Natural killer cell (primary cell): Measurements from ENCODE around the gene GHRHR. TPM values are rescaled to one million over a fixed set of nuclear protein-coding genes. Genes with fewer than 3 reads are reported as not detected.

Experiments
- ATAC-seq, 3 donors: fragments of 150-1000 bp in 2 of 3; fragments of 200-7000 bp in 1 of 3; cut with Tn5 transposase; 1 replicate in 1 of 3; 2 replicates in 2 of 3; pipeline ENCODE4 v1.10.0; 2021; ENCODE audit warnings: mild to moderate bottlenecking in 2 of 3, moderate library complexity in 2 of 3
- DNase-seq, 2 donors: peaks; one replicate each; pipeline versions ENCODE4 v3.0.0 to v3.0.0-alpha.2; 2013 to 2021; ENCODE audit warnings: mixed read lengths in 1 of 2
- H3K27ac ChIP-seq: one replicate; pipeline ENCODE4 v1.5.1; 2013; ENCODE audit warnings: mild to moderate bottlenecking, low read length
- H3K27me3 ChIP-seq: one replicate; pipeline ENCODE4 v1.6.1; 2013; ENCODE audit warnings: low read length; ENCODE audit not compliant: control insufficient read depth, insufficient read depth
- H3K36me3 ChIP-seq: one replicate; pipeline ENCODE4 v1.6.1; 2013; ENCODE audit warnings: low read length; ENCODE audit not compliant: control insufficient read depth, insufficient read depth
- H3K4me1 ChIP-seq: one replicate; pipeline ENCODE4 v1.6.1; 2013; ENCODE audit warnings: low read length; ENCODE audit not compliant: control insufficient read depth, insufficient read depth
- H3K4me3 ChIP-seq: one replicate; pipeline ENCODE4 v1.5.1; 2013; ENCODE audit warnings: low read length
- H3K9me3 ChIP-seq: one replicate; pipeline ENCODE4 v1.6.1; 2013; ENCODE audit warnings: low read length; ENCODE audit not compliant: control insufficient read depth, insufficient read depth
- H3K27ac Mint-ChIP-seq, 2 donors: one replicate each; pipeline ENCODE4 v1.8.0; 2022; ENCODE audit warnings: mild to moderate bottlenecking in 2 of 2, mixed read lengths in 2 of 2, moderate library complexity in 1 of 2
- H3K27me3 Mint-ChIP-seq, 2 donors: one replicate each; pipeline ENCODE4 v1.8.0; 2022; ENCODE audit warnings: low read depth in 2 of 2, mixed read lengths in 2 of 2
- H3K36me3 Mint-ChIP-seq: one replicate; pipeline ENCODE4 v1.8.0; 2022; ENCODE audit warnings: mixed read lengths
- H3K4me1 Mint-ChIP-seq, 2 donors: one replicate each; pipeline ENCODE4 v1.8.0; 2022; ENCODE audit warnings: mixed read lengths in 2 of 2
- H3K4me3 Mint-ChIP-seq: one replicate; pipeline ENCODE4 v1.8.0; 2022; ENCODE audit warnings: mild to moderate bottlenecking, moderate library complexity, mixed read lengths
- H3K9me3 Mint-ChIP-seq, 2 donors: one replicate each; pipeline ENCODE4 v1.8.0; 2022; ENCODE audit warnings: mixed read lengths in 2 of 2
- CTCF ChIP-seq: fragments of 200-600 bp; IDR thresholded peaks from one replicate; pipeline ENCODE4 v1.8.0; 2022; ENCODE audit warnings: antibody characterized with exemption
- WGBS: methylation state at CpG from one replicate; pipeline ENCODE4 v1.1.7; 2013; ENCODE audit warnings: missing lambda C conversion rate; ENCODE audit not compliant: insufficient coverage; 5-methylcytosine and 5-hydroxymethylcytosine counted together
- intact Hi-C: fragments of 100-400 bp; cut with micrococcal nuclease; formaldehyde crosslinking; loops from one replicate; pipeline ENCODE4 v1.14.2; 2022
- total RNA-seq, 4 donors: library from RNA; stranded (reverse); fragments of 120-200 nt in 1 of 4; gene quantifications; one replicate each; pipeline versions ENCODE4 v1.2.3 to v1.2.4, GENCODE V29; 2013 to 2022

GHRHR gene
- total RNA-seq, 3 donors from 2014 or later (not counting 1 experiment from before 2014, with no cell fraction given) = not detected

GRCh38 chr7:30932562-30932961, 31.2 kb upstream of the GHRHR start:
- Histone ChIP-seq H3K4me3 (no peak overlapping the region), H3K36me3 (no peaks in the 10 kb centered on the region), H3K27ac (no peak overlapping the region), H3K4me1 (no peaks in the 10 kb centered on the region), H3K9me3 (no peaks in the 10 kb centered on the region), H3K27me3 (no peaks in the 10 kb centered on the region)
- no peak for TF ChIP-seq CTCF
- H3K9me3 Mint-ChIP-seq = no peaks in the 10 kb centered on the region
- H3K27me3 Mint-ChIP-seq = peaks cover 3 to 7% of the 10 kb centered on the region in 2 donors
- no peaks in the 10 kb centered on the region for H3K4me1 Mint-ChIP-seq
- no peak overlapping the region for H3K27ac Mint-ChIP-seq
- DNase-seq (no peak), ATAC-seq (no peak)
- no peaks in the 10 kb centered on the region for H3K36me3 Mint-ChIP-seq
- intact Hi-C loops = no loop called here
- H3K4me3 Mint-ChIP-seq = no peak overlapping the region
- WGBS = 74% methylated on average over 6 of the region's 6 CpGs

- no peak for DNase-seq
Observed at GRCh38 chr7:30933124-30933974, 30.4 kb upstream of the GHRHR start.

GRCh38 chr7:30934225-30934624, 29.5 kb upstream of the GHRHR start:
- Mint-ChIP-seq H3K27ac (no peak overlapping the region), H3K4me3 (no peak overlapping the region), H3K27me3 (peaks cover 3 to 14% of the 10 kb centered on the region in 2 donors), H3K4me1 (no peaks in the 10 kb centered on the region), H3K9me3 (no peaks in the 10 kb centered on the region), H3K36me3 (no peaks in the 10 kb centered on the region)
- DNase-seq = no peak
- 90% methylated on average over 5 of the region's 5 CpGs for WGBS
- TF ChIP-seq CTCF = no peak
- no peak overlapping the region for H3K27ac ChIP-seq
- H3K27me3 ChIP-seq = peaks cover 2% of the 10 kb centered on the region
- intact Hi-C loops = no loop called here
- H3K4me1 ChIP-seq = peaks cover 5% of the 10 kb centered on the region
- no peak overlapping the region for H3K4me3 ChIP-seq
- H3K36me3 ChIP-seq = no peaks in the 10 kb centered on the region
- H3K9me3 ChIP-seq = no peaks in the 10 kb centered on the region
- ATAC-seq = no peak

More at GRCh38 chr7:30933124-30933974, 30.4 kb upstream of the GHRHR start:
- intact Hi-C loops = no loop called here
- Histone ChIP-seq H3K4me1 (no peaks in the 10 kb centered on the region), H3K27ac (no peak overlapping the region), H3K36me3 (no peaks in the 10 kb centered on the region), H3K27me3 (no peaks in the 10 kb centered on the region), H3K9me3 (no peaks in the 10 kb centered on the region), H3K4me3 (no peak overlapping the region)
- no peak overlapping the region for H3K27ac Mint-ChIP-seq
- ATAC-seq = no peak
- peaks cover 3 to 12% of the 10 kb centered on the region in 2 donors for H3K27me3 Mint-ChIP-seq
- TF ChIP-seq CTCF = no peak
- H3K9me3 Mint-ChIP-seq = no peaks in the 10 kb centered on the region
- H3K4me3 Mint-ChIP-seq = no peak overlapping the region
- 85% methylated on average over 26 of the region's 26 CpGs for WGBS
- H3K4me1 Mint-ChIP-seq = no peaks in the 10 kb centered on the region
- no peaks in the 10 kb centered on the region for H3K36me3 Mint-ChIP-seq
